H1 (cell line): Measurements from ENCODE around the gene DENND2A. TPM values are rescaled to one million over a fixed set of nuclear protein-coding genes. Genes with fewer than 3 reads are reported as not detected.

ENCODE experiments used
- CBX8 ChIP-seq: fragments of 300-800, 300-1000 bp; sonication (generic); IDR thresholded peaks from 2 replicates; pipeline ENCODE4 v1.7.1; 2016; ENCODE audit warnings: low read depth, low read length, borderline replicate concordance
- EP300 ChIP-seq, 2 experiments: IDR thresholded peaks; 1 replicate in 1 of 2; 2 replicates in 1 of 2; pipeline ENCODE4 v1.6.1; 2011 to 2012; ENCODE audit warnings: low read depth in 2 of 2, low read length in 2 of 2, mild to moderate bottlenecking in 2 of 2, borderline replicate concordance in 1 of 2, inconsistent platforms in 1 of 2, moderate library complexity in 1 of 2
- polyA plus RNA-seq, 7 experiments: library from polyadenylated mRNA; depleted of rRNA in 3 of 7; stranded (reverse) in 5 of 7; unstranded in 2 of 7; fragments of >200 nt in 5 of 7; fragments of 200-250 nt in 2 of 7; gene quantifications; 1 replicate in 5 of 7; 2 replicates in 1 of 7; 4 replicates in 1 of 7; pipeline versions ENCODE4 v1.2.1 to v1.2.3, GENCODE V29; 2011 to 2013; ENCODE audit warnings: missing spikeins in 2 of 7, mixed read lengths in 2 of 7
- total RNA-seq: library from RNA; stranded (reverse); fragmentation: NEBNext Ultra II Directional; extraction: Animal tissue kit (Norgen Biotek cat#: 25700); gene quantifications from 2 replicates; pipeline ENCODE4 v1.2.1, GENCODE V29; 2021
- TF ChIP-seq, protein P1 (sequence below): IDR thresholded peaks from 2 replicates; pipeline ENCODE4 v1.6.1; 2011; ENCODE audit warnings: low read depth, mild to moderate bottlenecking, low read length; ENCODE audit not compliant: insufficient read depth

DENND2A gene
- total and polyA plus RNA-seq, 2 of the 8 experiments (the other 6 are each of a cell fraction or from before 2014, with no cell fraction given): 5.0 to 13.0 TPM

DNA sequence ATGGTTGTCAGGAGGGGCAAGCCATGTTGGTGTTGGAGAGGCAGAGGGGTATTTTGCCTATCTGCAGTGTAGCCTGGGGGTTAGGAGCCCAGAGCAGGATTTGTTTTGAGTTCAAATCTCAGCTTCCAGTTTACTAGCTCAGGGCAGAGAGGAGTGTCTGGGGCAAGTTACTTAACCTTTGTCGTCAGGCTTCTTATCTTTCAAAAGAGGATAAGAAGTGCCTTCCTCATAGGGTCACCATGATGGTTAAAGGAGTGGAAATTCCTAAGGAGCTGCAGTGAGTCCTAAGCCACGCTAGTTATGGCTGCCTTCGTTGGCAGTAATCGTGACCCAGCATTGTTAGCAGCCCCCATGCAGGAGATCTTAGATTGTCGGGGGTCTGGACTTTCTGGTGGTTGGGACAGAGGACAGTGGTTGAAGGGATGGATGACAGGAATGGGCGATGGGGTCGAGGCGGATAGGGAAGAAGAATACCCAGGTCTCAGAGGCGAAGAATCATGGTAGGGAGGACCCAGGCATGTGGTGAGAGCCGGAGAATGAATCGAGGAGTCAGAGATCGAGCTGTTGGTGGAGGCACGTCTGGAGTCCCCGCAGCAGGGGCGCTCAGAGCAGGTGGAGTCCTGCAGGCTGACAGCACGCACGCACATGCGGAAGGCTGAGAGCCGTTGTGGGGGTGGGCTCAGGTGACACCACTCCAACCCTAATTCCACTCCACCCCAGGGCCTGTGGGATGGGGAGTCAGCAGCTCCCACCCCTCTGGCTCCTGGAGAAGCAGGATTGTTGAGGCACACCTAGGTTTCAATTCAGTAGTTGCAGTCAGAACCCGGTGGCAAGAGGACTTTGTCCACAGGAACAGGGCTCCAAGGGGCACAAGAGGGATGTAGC is 43.7 kb upstream of the DENND2A start (continued):
- TF ChIP-seq EP300 (IDR thresholded peaks at IDR 0.05; ENCODE audit: borderline replicate concordance in 1 of 2, low read depth in 2 of 2, low read length in 2 of 2) (no peak), CBX8 (no peak)
- TF ChIP-seq, protein P1, sequence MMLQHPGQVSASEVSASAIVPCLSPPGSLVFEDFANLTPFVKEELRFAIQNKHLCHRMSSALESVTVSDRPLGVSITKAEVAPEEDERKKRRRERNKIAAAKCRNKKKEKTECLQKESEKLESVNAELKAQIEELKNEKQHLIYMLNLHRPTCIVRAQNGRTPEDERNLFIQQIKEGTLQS: no peak
